ENCODE measurements around the gene ARSB. TPM values are rescaled to one million over a fixed set of nuclear protein-coding genes. Genes with fewer than 3 reads are reported as not detected.

Gene ARSB
- total RNA-seq, 2 experiments from 2014 or later, result 4.4 to 5.2 TPM

- Histone ChIP-seq H3K9me3 (ENCODE audit: control insufficient read depth in 1 of 2, insufficient read depth in 1 of 2, low read length in 2 of 2) (no peaks in the 10 kb centered on the region), H3K36me3 (ENCODE audit: insufficient read depth, low read length) (peaks cover 8% of the 10 kb centered on the region), H3K4me3 (ENCODE audit: low read length) (no peak overlapping the region), H3K4me1 (ENCODE audit: insufficient read depth, low read length) (no peaks in the 10 kb centered on the region), H3K27me3 (ENCODE audit: control insufficient read depth in 1 of 2, insufficient read depth in 2 of 2, low read length in 2 of 2) (no peaks in the 10 kb centered on the region), H3K27ac (ENCODE audit: low read depth in 1 of 2, low read length in 2 of 2) (no peak overlapping the region)
- ATAC-seq (ENCODE audit: poor library complexity) (no peak), DNase-seq (no peak)
- POLR2A ChIA-PET, result no interaction called here
- no peak overlapping the region for H3K4me3 Mint-ChIP-seq
- no peaks in the 10 kb centered on the region for H3K27me3 Mint-ChIP-seq
- intact Hi-C loops (cut with DNase I, micrococcal nuclease), result loop anchor here in 1 of 2 experiments (1.0 kb wide), 1 partner anchor 19 kb away; no protein-coding TSS in a partner anchor
- H3K36me3 Mint-ChIP-seq (ENCODE audit: low read depth), result peaks cover 9% of the 10 kb centered on the region
- no peaks in the 10 kb centered on the region for H3K9me3 Mint-ChIP-seq
- CTCF ChIA-PET, result no interaction called here
- H3K4me1 Mint-ChIP-seq (ENCODE audit: low read depth), result no peaks in the 10 kb centered on the region
- H3K27ac Mint-ChIP-seq, result no peak overlapping the region
- TF ChIP-seq CTCF (IDR thresholded peaks at IDR 0.05), result no peak
These were observed 16.3 kb downstream of the ARSB start for GRCh38 chr5:78968781-78969180.

DNA sequence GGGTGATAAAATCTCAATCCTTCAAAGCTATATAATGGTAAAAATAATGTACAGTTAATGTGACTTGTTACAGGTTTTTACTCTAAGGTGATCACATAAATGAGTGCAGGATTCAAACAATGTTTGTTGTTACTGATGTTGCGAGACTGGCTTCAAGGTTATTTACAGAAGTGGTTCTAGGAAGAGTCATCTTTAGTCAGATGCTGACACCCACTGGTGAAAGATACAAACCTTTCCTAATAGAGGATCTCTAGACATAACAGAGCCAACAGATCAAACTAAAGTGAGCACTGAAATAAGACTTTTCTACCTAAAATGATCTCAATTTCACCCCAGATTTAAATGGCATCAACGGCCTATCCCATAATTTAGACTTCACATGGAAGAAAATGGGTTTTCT lies 20.2 kb downstream of the ARSB start:
- CTCF ChIA-PET, result interaction anchor here (1.4 kb wide), 1 partner anchor 14 kb away, joined by 3 read pairs; no protein-coding TSS in a partner anchor
- Mint-ChIP-seq H3K27me3 (no peaks in the 10 kb centered on the region), H3K4me1 (ENCODE audit: low read depth) (no peaks in the 10 kb centered on the region), H3K4me3 (no peak overlapping the region), H3K9me3 (no peaks in the 10 kb centered on the region), H3K36me3 (ENCODE audit: low read depth) (peaks cover 25% of the 10 kb centered on the region), H3K27ac (no peak overlapping the region)
- H3K4me1 ChIP-seq (ENCODE audit: insufficient read depth, low read length), result no peaks in the 10 kb centered on the region
- DNase-seq (peak in 2 of 14 experiments; percentile 18 to 22), ATAC-seq (ENCODE audit: poor library complexity) (no peak)
- no peaks in the 10 kb centered on the region for H3K27me3 ChIP-seq (ENCODE audit: control insufficient read depth in 1 of 2, insufficient read depth in 2 of 2, low read length in 2 of 2)
- POLR2A ChIA-PET, result no interaction called here
- no peak overlapping the region for H3K27ac ChIP-seq (ENCODE audit: low read depth in 1 of 2, low read length in 2 of 2)
- TF ChIP-seq CTCF (IDR thresholded peaks at IDR 0.05), result no peak
- no peaks in the 10 kb centered on the region for H3K9me3 ChIP-seq (ENCODE audit: control insufficient read depth in 1 of 2, insufficient read depth in 1 of 2, low read length in 2 of 2)
- intact Hi-C loops (cut with DNase I, micrococcal nuclease), result loop anchor here in 1 of 2 experiments (5.0 kb wide), 1 partner anchor 643 kb away; no protein-coding TSS in a partner anchor
- peaks cover 17% of the 10 kb centered on the region for H3K36me3 ChIP-seq (ENCODE audit: insufficient read depth, low read length)
- H3K4me3 ChIP-seq (ENCODE audit: low read length), result no peak overlapping the region

DNA sequence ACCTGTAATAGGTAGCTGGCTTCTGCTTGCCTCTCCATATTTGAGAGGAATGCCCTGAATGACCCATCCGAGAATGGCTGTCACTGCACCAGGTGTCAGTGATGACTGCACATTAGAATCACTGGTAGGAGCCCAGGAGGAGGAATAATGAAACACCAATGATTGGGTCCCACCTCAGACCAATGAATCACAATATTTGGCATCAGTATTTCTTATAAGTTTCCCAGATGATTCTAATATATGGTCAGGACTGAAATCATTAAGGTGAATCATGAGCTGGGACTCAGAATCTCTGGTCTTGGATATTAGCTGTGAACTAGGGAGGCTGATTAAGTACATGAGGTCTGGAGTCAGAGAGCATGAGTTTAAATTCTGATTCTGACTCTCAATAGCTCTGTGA lies 23.4 kb downstream of the ARSB start:
- no peak for DNase-seq
- CTCF ChIA-PET, result no interaction called here

More for the DNA sequence above, 23.4 kb downstream of the ARSB start:
- Mint-ChIP-seq H3K4me1 (ENCODE audit: low read depth) (no peaks in the 10 kb centered on the region), H3K4me3 (no peak overlapping the region), H3K27ac (no peak overlapping the region), H3K36me3 (ENCODE audit: low read depth) (peaks cover 25% of the 10 kb centered on the region), H3K9me3 (no peaks in the 10 kb centered on the region), H3K27me3 (no peaks in the 10 kb centered on the region)
- POLR2A ChIA-PET, result no interaction called here
- H3K4me3 ChIP-seq (ENCODE audit: low read length), result no peak overlapping the region
- no peaks in the 10 kb centered on the region for H3K4me1 ChIP-seq (ENCODE audit: insufficient read depth, low read length)
- ATAC-seq (ENCODE audit: poor library complexity), result no peak
- no peak overlapping the region for H3K27ac ChIP-seq (ENCODE audit: low read depth in 1 of 2, low read length in 2 of 2)
- intact Hi-C loops (cut with DNase I, micrococcal nuclease), result loop anchor here in 1 of 2 experiments (5.0 kb wide), 1 partner anchor 639 kb away; no protein-coding TSS in a partner anchor
- no peaks in the 10 kb centered on the region for H3K27me3 ChIP-seq (ENCODE audit: control insufficient read depth in 1 of 2, insufficient read depth in 2 of 2, low read length in 2 of 2)
- H3K36me3 ChIP-seq (ENCODE audit: insufficient read depth, low read length), result peaks cover 20% of the 10 kb centered on the region
- H3K9me3 ChIP-seq (ENCODE audit: control insufficient read depth in 1 of 2, insufficient read depth in 1 of 2, low read length in 2 of 2), result no peaks in the 10 kb centered on the region
- no peak for TF ChIP-seq CTCF (IDR thresholded peaks at IDR 0.05)

All from CD4-positive, alpha-beta T cell (primary cell).